HepG2 (cell line): Measurements from ENCODE around the gene LIMA1.

Experiments used
- JUND ChIP-seq: sonication (generic); formaldehyde crosslinking; IDR thresholded peaks from 2 replicates; pipeline ENCODE4 v1.8.0; 2022; ENCODE audit warnings: mild to moderate bottlenecking, missing genetic modification reagents
- KLF15 ChIP-seq: sonication (generic); formaldehyde crosslinking; IDR thresholded peaks from 2 replicates; pipeline ENCODE4 v1.8.1; 2023; ENCODE audit warnings: borderline replicate concordance, mild to moderate bottlenecking, inconsistent platforms, missing genetic modification reagents, mixed read lengths
- MAZ ChIP-seq, 2 experiments: sonication (generic) in 1 of 2; formaldehyde crosslinking in 1 of 2; IDR thresholded peaks; 2 replicates each; pipeline versions ENCODE4 v1.5.0 to v1.6.1; 2012 to 2020; ENCODE audit warnings: low read depth in 2 of 2, mild to moderate bottlenecking in 2 of 2, borderline replicate concordance in 1 of 2, improper control_type of control experiment in 1 of 2, low read length in 1 of 2, missing genetic modification reagents in 1 of 2, moderate library complexity in 1 of 2
- RFX3 ChIP-seq: IDR thresholded peaks from 2 replicates; pipeline ENCODE4 v1.6.1; 2016; ENCODE audit warnings: missing biosample characterization, missing genetic modification reagents
- TCF7 ChIP-seq: sonication (generic); IDR thresholded peaks from 2 replicates; pipeline ENCODE4 v1.6.1; 2016; ENCODE audit warnings: antibody characterized with exemption, low read depth
- ZNF335 ChIP-seq: sonication (generic); formaldehyde crosslinking; IDR thresholded peaks from 2 replicates; pipeline ENCODE4 v1.4.0; 2020; ENCODE audit warnings: missing genetic modification reagents
- TF ChIP-seq, protein P1 (sequence below): sonication (generic); formaldehyde crosslinking; IDR thresholded peaks from 2 replicates; pipeline ENCODE4 v1.5.0; 2020; ENCODE audit warnings: mild to moderate bottlenecking, missing genetic modification reagents, moderate library complexity

DNA sequence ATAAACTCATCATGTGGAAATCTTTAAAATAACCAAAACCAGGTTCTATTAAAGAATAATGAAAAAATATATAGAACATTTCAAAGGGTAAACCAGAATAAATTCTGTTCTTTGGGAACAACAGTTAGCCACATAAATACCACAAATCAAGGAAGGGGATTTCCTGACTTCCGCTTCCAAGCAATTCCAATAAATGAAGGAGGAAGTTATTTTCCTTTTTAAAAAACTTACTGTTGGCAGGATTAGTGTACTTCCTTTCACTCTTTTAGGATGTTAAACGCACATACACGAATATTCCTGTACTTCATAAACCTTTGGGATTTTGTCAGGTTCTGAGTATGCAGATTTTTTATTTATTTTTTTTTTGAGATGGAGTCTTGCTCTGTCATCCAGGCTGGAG lies 13.7 kb upstream of the LIMA1 start:
- TF ChIP-seq, protein P1, sequence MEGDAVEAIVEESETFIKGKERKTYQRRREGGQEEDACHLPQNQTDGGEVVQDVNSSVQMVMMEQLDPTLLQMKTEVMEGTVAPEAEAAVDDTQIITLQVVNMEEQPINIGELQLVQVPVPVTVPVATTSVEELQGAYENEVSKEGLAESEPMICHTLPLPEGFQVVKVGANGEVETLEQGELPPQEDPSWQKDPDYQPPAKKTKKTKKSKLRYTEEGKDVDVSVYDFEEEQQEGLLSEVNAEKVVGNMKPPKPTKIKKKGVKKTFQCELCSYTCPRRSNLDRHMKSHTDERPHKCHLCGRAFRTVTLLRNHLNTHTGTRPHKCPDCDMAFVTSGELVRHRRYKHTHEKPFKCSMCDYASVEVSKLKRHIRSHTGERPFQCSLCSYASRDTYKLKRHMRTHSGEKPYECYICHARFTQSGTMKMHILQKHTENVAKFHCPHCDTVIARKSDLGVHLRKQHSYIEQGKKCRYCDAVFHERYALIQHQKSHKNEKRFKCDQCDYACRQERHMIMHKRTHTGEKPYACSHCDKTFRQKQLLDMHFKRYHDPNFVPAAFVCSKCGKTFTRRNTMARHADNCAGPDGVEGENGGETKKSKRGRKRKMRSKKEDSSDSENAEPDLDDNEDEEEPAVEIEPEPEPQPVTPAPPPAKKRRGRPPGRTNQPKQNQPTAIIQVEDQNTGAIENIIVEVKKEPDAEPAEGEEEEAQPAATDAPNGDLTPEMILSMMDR (CRISPR knock-in tag): no peak
- no peak for TF ChIP-seq RFX3
- no peak for TF ChIP-seq TCF7
- TF ChIP-seq JUND: no peak
- no peak for TF ChIP-seq MAZ (IDR thresholded peaks at IDR 0.05; ENCODE audit: borderline replicate concordance, low read depth, low read length)
- TF ChIP-seq MAZ (CRISPR knock-in tag; IDR thresholded peaks at IDR 0.05; ENCODE audit: low read depth): no peak
- TF ChIP-seq KLF15 (CRISPR knock-in tag): no peak
- TF ChIP-seq ZNF335 (CRISPR knock-in tag): no peak
